Activated T-cell treated with anti-CD3 and anti-CD28 coated beads, Interleukin-2, amount 50 U/mL, for 1 hour (primary cell): ENCODE data around the gene GHRH.

Experiments used
- DNase-seq: peaks from one replicate; pipeline ENCODE4 v3.0.0-alpha.2; 2020

Gene GHRH

DNA sequence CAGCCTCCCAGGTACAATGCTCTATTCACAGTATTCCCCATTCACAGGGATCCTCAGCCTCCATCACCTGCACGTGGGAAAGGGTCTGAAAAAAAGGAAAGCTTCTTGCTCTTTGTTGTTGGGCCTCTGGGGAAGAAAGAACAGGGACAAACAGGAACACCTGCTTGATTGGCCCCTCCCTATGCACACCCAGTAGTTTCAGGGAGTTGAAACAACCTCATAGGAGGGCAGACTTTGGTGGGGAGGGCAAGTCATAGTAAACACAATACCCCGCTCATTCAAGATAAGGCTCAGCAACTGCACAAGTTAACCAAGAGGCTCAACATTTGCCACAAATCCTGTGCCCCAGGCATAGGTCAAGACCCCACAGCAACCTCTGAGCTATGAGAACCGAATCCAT, 1.7 kb downstream of the GHRH start:
- DNase-seq, result no peak

DNA sequence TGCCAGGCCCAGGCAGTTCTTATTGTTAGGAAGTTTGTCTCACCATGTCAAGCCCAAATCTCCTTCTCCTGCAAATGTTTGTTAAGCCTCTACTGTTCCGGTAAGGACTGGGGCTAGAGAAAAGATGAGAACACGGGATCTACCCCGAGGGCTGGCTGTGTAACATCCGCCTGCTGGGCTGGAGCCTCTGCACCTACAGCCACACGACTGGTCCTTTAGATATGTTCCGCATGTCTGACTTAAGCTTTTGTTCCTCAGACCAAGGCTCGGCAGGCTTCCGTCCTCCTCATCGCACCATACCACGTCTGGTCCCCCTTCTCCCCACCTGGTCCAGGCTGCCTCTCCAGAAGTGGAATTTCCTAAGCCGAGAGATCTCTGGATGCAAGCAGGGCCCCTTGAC, 2.6 kb downstream of the GHRH start:
- no peak for DNase-seq

DNA sequence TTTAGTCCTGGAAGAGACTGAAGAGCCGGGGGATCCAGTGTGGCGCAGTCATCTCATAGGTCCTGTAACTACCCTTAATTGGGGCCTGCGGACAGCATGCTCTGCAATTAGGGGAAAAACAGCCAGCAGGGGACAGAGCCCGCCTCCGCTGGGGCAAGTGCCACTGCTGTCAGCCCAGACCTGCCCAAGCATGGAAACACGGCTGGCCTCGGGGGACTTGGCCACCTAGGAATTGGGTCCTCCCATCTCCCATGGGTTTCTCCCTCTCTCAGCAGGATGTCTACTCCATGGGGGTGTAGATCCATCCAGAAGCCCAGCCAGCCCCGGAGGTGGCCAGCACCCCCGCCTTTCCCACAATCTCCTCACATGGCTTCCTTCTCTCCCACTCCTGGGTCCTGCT, 3.6 kb downstream of the GHRH start:
- DNase-seq, result no peak

DNA sequence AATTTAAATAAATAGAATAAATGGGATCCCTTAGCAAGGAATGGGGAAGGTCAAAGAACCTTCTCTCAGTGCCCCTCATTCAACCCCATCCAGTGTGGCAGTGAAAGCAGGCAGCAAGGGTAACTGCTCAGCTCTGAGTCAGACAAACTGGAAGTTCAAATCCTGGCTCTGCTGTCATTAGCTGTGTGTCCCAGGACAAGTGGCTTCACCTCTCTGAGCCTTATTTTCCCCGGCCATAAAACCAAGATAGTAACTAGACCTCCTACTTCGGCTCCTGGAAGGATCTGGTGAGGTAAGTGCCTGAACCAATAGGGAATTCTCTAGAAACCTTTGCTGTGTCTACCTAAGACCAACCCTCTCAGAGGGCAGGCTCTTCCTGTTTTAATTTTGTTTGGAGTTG, 4.1 kb downstream of the GHRH start:
- no peak for DNase-seq

DNA sequence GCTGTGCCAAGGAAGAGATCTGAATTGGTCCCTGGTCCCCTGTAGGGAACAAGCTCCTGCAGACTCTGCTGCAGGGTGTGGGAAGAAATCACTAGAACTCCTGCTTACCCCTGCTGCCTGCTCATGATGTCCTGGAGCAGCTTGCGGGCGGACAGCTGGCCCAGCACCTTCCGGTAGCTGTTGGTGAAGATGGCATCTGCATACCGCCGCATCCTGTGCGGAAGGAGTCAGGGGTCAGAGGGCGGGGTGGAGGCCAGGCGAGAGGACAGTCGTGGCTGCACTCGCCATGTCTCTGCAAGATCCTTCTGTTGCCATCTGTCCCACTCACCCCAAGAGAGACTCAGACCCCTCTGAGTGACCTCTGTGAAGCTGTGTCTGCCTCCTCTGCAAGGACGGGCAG, 5.3 kb downstream of the GHRH start:
- DNase-seq, result no peak

DNA sequence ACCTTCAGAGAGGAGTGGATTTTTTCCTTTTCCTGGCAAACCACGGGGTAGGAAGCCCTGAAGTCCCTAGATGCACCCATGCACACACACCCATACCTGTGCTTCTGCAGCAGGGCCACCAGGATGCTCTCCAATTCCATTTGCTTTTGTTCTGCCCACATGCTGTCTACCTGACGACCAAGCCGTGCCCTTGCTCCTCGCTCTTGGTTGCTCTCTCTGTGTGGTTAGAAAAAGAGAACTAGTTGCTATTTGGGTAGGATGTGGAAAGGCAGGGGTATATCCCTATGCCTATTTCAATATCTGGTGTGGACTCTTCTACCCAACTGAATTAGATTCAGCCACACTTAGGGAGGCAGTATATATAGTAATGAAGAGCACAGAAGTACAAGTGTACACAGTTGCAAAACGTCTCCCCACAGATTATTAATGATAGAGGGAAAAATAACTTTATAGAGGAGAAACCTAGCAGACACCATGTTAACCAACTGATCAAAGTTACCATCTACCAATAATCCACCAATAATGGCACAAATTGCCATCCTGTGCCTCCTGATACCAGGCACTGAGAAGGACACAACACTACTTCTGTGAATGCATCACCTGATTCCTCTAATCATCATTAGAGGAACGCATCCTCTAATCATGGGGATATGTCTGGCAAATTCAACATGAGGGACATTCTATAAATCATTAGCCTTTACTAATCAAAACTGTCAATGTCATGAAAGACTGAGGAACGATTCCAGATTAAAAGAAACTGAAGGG, 7.3 kb downstream of the GHRH start:
- no peak for DNase-seq

DNA sequence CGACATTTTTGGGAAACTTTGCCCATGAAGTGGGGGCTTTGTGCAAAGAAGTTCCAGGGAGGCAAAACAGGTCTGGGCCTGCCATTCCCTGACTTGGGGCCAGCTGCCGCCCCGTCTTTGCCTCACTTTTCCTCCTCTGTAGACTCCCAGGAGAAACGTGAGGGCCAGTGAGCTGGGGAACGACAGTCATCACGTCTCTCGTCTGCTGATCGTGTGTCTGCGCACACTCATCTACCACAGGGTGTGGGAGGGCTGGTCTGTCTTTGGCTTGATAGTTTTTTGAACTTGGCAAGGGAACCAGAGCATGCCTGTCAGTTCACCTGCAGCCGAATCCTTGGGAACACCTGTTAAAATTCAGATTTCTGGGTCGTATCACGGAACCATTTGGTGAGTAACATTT, 8.5 kb downstream of the GHRH start:
- no peak for DNase-seq

DNA sequence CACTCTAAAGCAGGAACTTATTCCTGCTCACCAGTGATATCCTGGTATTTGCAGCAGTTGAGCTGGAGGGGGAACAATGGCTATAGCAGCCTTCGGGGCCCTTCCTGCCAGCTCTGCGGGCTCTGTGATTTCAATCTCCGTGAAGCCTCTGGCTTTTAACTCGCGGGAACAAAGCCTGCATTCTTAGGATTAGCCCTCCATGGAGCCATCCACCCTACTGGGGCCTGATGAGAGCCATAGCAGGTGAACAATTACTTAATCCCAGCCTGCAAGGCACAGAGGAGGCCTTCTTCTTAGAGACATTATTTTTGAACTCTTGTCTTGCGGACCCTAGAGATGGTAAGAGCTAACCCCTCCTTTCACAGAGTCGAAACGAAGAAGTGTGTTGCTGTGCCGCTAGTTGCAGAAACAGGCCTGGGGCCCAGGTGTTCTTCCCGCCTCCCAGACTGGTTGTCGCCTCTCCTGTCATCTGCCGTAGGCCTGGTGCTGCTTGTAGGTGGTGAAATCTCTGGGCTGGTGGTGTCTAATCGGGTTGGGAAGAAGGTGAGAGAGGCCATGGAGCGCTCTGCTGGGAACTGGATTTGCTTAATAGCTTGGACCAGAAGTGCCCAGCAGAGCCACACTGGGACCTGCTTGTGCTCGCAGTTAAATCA, 9.7 kb downstream of the GHRH start:
- no peak for DNase-seq

DNA sequence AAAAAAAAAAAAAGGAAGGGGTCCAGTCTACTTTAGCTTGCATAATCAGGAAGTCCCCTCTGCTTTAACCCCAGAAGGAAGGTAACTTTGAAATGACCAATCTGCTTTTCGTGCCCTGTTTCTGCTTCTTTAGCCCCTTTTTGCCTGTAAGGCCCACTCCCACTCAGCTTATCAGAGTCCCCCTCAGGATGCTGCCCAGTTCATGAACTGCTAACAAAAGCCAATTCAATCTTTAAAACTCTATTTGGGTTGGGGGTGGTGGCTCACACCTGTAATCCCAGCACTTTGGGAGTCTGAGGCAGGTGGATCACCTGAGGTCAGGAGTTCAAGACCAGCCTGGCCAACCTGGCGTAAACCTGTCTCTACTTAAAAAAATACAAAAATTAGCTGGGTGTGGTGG, 12.3 kb downstream of the GHRH start:
- DNase-seq, result no peak

DNA sequence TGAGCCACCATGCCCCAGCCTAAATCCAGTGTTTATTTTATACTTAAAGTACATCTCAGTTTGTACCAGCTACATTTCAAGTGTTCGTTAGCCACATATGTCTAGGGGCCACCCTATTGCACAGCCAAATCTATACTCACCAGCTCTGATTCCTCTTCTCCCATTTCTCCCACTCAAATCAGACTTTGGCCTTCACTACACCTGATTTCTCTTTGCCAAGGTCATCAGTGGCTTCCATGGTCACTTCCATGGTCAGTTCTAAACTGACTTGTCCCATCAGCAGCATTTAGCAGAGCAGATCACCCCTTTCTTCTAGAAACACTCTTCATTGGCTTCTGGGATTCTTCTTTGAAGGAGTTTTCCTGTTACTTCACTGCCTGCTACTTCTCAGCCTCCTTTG, 14.1 kb downstream of the GHRH start:
- no peak for DNase-seq

DNA sequence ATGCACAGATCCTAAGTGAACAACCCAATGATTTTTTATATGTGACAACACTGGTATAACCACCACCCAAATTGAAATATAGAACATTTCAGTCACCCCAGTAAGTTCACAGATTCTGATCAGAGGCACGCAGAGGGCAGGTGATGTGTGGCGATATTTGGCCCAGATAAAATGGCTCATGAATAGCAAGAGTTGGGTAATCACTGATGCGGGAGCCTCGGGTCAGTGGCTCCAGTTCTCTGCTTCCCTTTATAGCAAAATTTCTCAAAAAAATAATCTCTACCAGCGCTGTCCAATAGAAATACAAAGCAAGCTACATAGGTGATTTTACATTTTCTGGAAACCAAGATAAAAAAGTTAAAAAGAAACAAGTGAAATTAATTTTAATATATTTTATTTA, 14.9 kb downstream of the GHRH start:
- no peak for DNase-seq

DNA sequence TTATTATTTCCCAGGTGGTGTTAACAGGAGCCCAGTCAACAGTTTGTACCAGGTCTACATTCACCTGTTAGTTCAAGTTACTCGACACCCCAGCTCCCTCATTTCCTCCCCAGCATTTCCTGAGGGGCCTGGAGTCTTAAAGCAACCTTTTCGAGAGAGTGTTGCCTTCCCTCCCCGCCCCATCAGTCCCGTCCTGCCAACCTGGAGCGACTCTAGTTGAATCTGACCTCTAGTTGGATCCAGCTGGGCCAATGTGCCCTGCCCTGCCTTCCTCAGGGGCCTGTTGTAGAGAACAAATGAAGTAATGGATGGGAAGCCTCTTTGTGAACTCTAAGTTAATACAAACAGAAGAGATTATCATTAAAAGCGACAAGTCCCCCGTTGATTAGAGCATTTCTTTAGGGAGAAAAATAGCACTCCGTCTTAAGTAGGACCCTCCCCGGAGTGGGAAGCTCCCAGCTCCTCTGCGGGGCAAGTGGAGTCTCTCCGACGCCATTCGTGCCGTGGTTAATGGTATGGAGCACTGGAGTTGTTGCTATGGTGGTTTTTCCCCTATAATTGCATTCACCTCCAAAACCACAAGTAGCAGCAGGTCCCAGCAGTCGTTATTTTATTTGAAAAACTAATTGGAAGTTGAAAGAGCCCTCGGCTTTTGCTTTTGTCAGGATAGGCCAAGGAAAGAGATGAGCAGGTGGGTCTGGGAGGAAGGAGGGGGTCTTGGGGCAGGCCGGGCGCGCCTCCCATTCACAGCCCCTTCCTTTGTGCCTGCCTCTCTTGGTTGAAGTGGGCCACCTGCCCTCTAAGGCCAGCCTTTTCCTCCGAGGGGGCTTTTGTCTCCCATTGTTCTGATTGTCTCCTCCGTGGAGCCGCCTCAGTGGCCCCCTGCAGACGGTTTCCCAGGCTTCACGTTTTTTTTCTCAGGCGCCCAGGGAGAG, 16.1 kb downstream of the GHRH start:
- no peak for DNase-seq

DNA sequence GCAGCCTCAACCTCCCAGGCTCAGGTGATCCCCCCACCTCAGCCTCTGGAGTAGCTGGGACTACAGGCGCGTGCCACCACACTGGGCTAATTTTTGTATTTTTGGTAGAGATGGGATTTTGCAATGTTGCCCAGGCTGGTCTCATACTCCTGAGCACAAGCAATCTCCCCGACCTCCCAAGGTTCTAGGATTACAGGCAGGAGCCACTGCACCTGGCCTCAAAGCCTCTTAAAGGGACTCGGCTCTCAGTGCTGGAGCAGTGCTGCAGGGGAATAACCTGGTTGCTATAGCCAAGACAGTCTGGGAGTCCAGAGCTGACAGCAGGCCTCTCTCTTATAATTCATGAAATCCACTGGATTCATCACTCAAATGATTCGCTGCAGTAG, 17.0 kb downstream of the GHRH start:
- DNase-seq, result no peak

DNA sequence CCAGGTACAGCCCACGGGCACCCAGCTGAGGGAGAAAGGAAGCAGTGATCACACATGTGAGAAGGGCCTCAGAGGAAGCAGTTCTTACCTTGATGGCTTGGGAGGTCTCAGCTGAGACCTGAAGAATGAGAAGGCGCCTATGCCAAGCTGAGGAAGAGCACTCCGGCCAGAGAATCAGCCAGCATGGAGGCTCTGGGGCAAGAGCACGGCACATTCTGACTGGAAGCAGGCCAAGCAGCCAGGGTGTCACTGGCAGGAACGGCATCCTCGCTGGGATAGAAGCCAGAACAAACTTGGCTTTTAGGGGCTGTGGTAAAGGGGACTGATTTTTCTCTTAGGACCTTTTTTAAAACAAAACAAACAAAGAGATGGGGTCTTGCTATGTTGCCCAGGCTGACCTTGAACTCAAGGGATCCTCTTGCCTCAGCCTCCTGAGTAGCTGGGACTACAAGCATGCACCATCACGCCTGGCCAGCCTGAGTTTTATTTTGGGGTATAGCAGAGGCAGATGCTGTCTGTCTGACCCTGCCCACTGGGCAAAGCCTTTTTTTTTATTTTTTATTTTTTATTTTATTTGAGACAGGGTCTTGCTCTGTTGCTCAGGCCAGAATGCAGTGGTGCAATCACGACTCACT, 17.6 kb downstream of the GHRH start:
- no peak for DNase-seq

DNA sequence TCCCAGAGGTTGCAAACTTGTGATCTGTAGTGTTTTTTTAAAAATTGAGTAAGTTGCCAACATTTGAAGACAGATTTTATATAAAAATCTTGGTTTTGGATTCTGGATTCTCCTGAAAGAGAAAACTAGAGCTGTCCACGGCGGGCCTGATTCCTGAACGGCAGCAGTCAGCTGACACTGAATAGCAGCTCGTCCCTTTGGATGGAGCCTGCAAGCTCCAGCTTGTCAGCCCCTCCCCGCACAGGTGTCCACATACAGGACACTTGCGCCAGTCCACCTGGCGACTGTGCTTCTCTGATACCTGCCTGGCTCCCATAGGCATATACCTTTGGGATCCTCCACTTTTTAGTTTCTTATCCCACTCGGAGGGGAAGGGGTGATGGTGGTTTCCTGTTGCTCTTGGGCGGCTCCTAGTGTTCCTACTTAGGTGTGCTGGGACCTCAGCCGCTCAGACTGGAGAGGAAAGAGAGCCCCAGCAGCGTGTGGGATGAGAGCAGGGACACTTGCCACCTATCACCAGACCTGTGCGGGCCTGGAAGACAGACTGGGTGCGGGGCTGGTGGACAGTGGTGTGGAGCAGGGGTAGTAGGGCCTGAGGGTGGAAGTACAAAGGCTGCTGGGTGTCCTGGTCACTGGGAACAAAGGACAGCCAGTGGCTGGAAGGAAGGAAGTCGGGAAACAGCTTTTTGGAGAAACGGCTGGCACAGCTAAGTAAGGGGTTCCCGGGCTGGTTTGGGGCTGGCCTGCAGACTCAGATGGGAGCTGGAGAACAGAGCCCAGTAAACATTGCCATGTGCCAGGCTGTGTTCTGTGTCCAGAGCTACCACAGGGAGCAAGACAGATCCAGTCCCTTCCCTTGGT, 18.3 kb downstream of the GHRH start:
- DNase-seq, result no peak

DNA sequence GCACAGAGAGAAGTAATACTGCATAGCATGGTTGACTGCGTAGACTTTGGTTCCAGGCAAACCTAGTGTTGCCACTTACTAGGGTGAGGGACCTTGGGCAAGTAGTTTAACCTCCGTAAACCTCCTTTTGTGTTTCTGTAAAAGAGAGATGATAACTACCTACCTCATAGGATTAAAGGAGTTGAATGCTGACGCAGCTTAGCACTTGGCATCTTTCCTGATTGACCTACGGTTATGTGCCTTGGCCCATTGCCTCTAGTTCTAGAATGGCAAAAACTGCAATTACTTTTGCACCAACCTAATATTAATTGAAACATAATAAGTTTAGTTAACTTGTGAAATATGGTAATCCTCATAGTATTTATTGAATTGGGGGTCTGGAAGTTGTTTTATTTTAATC, 19.1 kb downstream of the GHRH start:
- no peak for DNase-seq

DNA sequence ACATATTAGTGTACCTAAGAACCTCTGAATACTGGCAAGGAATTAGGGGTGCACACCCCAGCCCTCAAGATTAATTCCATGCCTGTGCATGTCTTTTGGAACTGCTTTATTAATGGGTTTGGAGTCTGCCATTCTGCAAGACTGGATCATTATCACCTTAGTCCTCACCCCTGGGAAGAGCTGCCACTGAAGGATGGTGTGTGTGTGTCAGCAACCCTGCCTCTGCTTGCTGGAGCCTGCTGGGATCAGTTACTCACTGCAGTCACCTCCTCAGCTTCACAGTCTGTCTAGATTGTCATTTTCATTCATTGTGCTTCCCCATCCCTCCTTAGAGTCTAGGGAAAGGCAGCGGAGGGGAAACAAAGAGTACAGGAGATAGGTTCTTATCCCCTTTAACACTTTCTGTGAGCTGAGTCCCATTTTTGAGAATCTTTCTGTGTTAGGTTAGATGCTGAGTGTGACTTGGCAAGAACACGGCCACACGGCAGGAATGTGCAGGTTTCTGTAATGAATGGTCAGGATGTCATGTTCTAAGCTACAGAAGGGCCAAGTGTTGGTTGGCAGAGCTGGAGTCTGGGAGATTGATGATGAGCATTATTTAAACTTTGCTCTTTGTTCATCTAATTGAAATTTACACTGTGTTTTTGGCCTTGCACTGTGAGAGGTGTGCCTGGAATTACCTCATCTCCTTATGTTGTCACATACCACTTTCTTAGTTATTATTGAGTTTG, 21.1 kb downstream of the GHRH start:
- no peak for DNase-seq

DNA sequence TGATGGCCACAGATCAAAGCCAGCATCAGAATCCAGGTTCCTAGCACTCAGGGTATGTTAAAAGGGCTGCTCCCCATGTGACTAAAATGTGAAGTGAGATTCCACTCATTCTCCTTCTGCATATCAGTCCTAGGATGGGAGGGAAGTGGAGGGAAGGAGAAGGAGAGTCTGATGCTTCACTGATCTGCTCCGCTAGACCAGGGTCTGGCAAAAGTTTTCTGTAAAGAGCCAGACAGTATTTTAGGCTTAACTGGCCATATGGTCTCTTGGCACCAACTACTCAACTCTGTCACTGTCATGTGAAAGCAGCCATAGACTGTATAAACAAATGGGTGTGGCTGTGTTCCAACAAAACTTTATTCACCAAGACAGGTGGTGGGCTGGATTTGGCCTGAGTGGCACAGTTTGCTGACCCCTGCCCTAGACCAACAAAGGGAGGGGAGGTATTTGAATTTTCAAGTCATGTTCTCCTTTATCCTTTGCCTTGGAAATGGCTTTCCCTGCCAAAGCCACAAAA, 22.6 kb downstream of the GHRH start:
- DNase-seq, result no peak

DNA sequence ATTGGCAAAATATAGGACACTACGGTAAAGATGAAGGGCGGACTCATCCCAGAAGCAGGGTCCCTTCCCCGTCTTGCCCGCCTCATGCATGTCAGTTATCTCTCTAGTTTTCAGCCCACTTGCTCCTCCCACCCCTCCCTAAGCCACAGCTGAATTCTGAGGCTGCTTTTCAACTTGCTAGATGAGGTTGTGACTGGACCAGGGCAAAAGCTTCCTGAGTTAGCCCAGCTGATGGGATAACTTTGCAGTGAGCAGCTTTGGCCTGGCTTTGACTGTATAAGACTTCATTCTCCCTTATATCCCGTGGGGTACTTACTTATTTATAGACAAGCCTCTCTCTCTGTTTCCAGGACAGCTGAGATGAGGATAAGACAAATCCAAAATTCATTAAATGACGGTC, 23.2 kb downstream of the GHRH start:
- no peak for DNase-seq

DNA sequence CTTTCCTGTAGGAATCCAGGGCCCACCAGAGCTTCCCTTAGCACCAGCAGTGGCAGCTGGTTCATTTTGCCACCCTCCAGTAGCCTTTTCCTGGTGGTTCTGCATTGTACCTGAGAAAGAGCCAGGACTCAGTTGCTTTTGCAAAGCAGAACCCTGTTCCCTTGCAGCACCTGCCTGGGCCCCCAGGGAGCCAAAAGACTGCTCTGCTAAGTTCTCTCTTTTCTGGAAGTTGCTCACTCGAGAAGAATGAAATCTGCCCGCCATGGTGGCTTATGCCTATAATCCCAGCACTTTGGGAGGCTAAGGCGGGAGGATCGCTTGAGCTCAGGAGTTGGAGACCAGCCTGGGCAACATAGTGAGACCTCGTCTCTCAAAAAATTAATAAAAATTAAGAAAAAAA, 24.0 kb downstream of the GHRH start:
- no peak for DNase-seq

DNA sequence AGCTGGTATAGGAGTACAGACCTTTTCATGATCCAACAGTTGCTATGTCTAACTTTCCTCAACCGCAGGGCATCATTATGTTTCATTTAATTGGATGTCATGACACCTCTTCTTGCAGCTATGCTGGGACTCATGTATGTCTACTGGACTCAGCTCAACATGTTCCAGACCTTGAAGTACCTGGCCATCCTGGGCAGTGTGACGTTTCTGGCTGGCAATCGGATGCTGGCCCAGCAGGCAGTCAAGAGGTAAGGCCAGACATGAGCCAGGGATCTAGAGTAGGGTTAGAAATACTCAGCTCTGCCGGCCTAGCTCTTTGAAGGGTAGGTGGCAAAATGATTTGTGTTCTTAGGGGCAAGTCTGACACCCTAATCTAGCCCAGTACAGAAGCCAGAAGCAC, 25.2 kb downstream of the GHRH start:
- no peak for DNase-seq
